ENCODE measurements around the gene RPTOR.

DNA sequence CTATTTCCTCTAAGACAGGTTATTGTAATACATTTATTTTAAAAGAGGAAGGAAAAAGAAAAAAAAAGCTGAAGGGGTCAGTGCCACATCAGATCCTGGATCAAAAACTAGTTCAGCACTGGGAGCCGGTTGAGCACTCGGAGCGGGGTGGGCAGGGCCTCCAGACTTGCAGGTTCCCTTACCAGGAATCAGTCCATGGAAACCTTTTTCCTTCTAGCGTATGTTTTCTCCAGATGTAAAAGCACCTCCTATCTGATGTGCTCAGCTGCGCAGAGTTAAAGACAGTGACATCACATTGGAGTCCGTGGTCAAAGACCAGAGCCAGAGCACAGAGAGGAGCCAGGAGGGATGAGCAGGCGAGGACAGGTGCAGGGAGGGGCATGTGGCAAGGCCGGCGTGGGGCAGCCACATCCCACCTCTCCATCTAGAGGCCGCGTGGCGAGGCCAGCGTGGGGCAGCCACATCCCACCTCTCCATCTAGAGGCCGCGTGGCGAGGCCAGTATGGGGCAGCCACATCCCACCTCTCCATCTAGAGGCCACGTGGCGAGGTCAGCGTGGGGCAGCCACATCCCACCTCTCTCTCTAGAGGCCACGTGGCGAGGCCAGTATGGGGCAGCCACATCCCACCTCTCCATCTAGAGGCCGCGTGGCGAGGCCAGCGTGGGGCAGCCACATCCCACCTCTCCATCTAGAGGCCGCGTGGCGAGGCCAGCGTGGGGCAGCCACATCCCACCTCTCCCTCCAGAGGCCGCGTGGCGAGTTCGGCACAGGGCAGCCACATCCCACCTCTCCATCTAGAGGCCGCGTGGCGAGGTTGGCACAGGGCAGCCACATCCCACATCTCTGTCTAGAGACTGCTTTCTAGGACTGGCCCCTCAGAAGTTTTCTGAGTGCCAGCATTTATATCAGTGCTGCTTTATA lies 280.2 kb downstream of the RPTOR start:
- TF ChIP-seq, protein P1, sequence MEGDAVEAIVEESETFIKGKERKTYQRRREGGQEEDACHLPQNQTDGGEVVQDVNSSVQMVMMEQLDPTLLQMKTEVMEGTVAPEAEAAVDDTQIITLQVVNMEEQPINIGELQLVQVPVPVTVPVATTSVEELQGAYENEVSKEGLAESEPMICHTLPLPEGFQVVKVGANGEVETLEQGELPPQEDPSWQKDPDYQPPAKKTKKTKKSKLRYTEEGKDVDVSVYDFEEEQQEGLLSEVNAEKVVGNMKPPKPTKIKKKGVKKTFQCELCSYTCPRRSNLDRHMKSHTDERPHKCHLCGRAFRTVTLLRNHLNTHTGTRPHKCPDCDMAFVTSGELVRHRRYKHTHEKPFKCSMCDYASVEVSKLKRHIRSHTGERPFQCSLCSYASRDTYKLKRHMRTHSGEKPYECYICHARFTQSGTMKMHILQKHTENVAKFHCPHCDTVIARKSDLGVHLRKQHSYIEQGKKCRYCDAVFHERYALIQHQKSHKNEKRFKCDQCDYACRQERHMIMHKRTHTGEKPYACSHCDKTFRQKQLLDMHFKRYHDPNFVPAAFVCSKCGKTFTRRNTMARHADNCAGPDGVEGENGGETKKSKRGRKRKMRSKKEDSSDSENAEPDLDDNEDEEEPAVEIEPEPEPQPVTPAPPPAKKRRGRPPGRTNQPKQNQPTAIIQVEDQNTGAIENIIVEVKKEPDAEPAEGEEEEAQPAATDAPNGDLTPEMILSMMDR (IDR thresholded peaks at IDR 0.05; ENCODE audit: low read length), result no peak
- no peak for TF ChIP-seq EZH2 (IDR thresholded peaks at IDR 0.05; ENCODE audit: borderline replicate concordance, low read length)

Measured in OCI-LY1 (cell line).